OCI-LY7 (cell line): ENCODE data around the gene DNAJC1. TPM values are rescaled to one million over a fixed set of nuclear protein-coding genes. Genes with fewer than 3 reads are reported as not detected.

Experiments used
- BruUV-seq: library from RNA; stranded (reverse); fragments of 400-500 nt; replicated peaks from 2 replicates; lab custom pipeline; 2021; lab: Mats Ljungman, UMichigan
- CTCF ChIA-PET: fragments of 300-600 bp; sonication (Branson Sonifier 250); formaldehyde crosslinking; loops from one replicate; lab custom pipeline; 2022; ENCODE audit warnings: antibody characterized with exemption; ENCODE audit not compliant: unreplicated experiment; lab: Charles Lee
- POLR2A ChIA-PET: fragments of 300-600 bp; sonication (Branson Sonifier 250); formaldehyde crosslinking; loops from one replicate; lab custom pipeline; 2022; ENCODE audit warnings: antibody characterized with exemption; lab: Charles Lee
- DNase-seq: peaks from one replicate; pipeline ENCODE4 v3.0.0-alpha.2; 2015; ENCODE audit warnings: low spot score
- H2AFZ ChIP-seq: fragments of 200-600 bp; sonication (generic), shearing (Covaris generic); 2 replicates; pipeline ENCODE4 v1.6.1; 2014; ENCODE audit warnings: mild to moderate bottlenecking, antibody characterized with exemption, low read length, moderate library complexity
- H3K27ac ChIP-seq: fragments of 200-600 bp; sonication (generic); 2 replicates; pipeline ENCODE4 v1.5.1; 2014; ENCODE audit warnings: mixed run types, low read depth, mild to moderate bottlenecking, moderate library complexity, low read length, inconsistent platforms; ENCODE audit not compliant: poor library complexity, severe bottlenecking
- H3K36me3 ChIP-seq: fragments of 200-600 bp; sonication (generic); 2 replicates; pipeline ENCODE4 v1.6.1; 2014; ENCODE audit warnings: mild to moderate bottlenecking, antibody characterized with exemption, low read length, moderate library complexity, mixed read lengths; ENCODE audit not compliant: insufficient read depth
- H3K4me1 ChIP-seq: fragments of 200-600 bp; sonication (generic); 2 replicates; pipeline ENCODE4 v1.5.1; 2014; ENCODE audit warnings: mild to moderate bottlenecking, low read length; ENCODE audit not compliant: insufficient read depth, poor library complexity, severe bottlenecking
- H3K4me2 ChIP-seq: fragments of 200-600 bp; sonication (generic); 2 replicates; pipeline ENCODE4 v1.6.1; 2014; ENCODE audit warnings: mild to moderate bottlenecking, low read length
- H3K4me3 ChIP-seq: fragments of 200-600 bp; sonication (generic); 2 replicates; pipeline ENCODE4 v1.5.1; 2014; ENCODE audit warnings: mild to moderate bottlenecking, low read depth, low read length; ENCODE audit not compliant: poor library complexity, severe bottlenecking
- H3K79me2 ChIP-seq: fragments of 200-600 bp; sonication (generic); 2 replicates; pipeline ENCODE4 v1.6.1; 2016; ENCODE audit warnings: low read depth, mild to moderate bottlenecking, low read length, moderate library complexity, mixed read lengths; ENCODE audit not compliant: insufficient read depth
- H3K9me2 ChIP-seq: fragments of 200-600 bp; sonication (generic); 2 replicates; pipeline ENCODE4 v1.6.1; 2016; ENCODE audit warnings: mild to moderate bottlenecking, low read length, mixed read lengths; ENCODE audit not compliant: insufficient read depth
- H3K9me3 ChIP-seq: fragments of 200-600 bp; sonication (generic); 2 replicates; pipeline ENCODE4 v1.6.1; 2014; ENCODE audit warnings: mild to moderate bottlenecking, mixed run types, low read length, mixed read lengths
- H4K20me1 ChIP-seq: fragments of 200-600 bp; sonication (generic); 2 replicates; pipeline ENCODE4 v1.6.1; 2014; ENCODE audit warnings: mild to moderate bottlenecking, antibody characterized with exemption, low read length, moderate library complexity, mixed read lengths; ENCODE audit not compliant: insufficient read depth
- EZH2phosphoT487 ChIP-seq: fragments of 200-600 bp; sonication (generic); IDR thresholded peaks from 2 replicates; pipeline ENCODE4 v1.6.1; 2018; ENCODE audit warnings: low read depth, borderline replicate concordance, mild to moderate bottlenecking, mixed run types, antibody characterized with exemption, low read length, moderate library complexity, mixed read lengths
- intact Hi-C: fragments of 100-400 bp; cut with micrococcal nuclease; formaldehyde crosslinking; loops from one replicate; pipeline ENCODE4 v1.10.0; 2022; ENCODE audit not compliant: unreplicated experiment
- total RNA-seq, 2 experiments: library from RNA; depleted of rRNA in 1 of 2; stranded (reverse); fragments of >200 nt in 1 of 2; shearing (Covaris generic) in 1 of 2; gene quantifications; 2 replicates each; pipeline ENCODE4 v1.2.3, GENCODE V29; 2014 to 2022
- TF ChIP-seq, protein P1 (sequence below): fragments of 200-600 bp; sonication (generic); conservative IDR thresholded peaks from 2 replicates; pipeline ENCODE4 v1.5.1; 2014; ENCODE audit warnings: mild to moderate bottlenecking, antibody characterized with exemption, low read length, moderate library complexity, mixed read lengths

DNAJC1 gene
- total RNA-seq, 2 experiments from 2014 or later: 7.1 to 16.9 TPM

DNA sequence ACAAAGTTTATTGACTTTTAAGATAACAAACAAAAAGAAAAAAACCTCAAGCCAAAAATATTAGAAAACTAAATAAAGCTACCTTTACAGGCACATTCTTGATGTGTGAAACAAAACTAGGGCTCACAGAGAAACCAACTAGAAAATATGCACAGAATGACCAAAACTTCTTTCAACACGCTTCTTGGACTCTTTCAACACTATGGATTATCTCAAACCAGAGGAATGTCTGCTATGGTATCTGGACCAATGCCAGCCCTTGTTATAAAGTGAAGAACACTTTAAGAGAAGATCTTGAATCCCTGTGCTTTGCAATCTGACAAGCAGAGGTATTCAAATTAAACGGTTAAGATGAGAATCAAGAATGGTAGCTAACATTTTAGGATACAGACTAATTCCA is 76.6 kb downstream of the DNAJC1 start:
- H4K20me1 ChIP-seq: no peaks in the 10 kb centered on the region; the same call in 1 of the 2 replicates
- TF ChIP-seq, protein P1, sequence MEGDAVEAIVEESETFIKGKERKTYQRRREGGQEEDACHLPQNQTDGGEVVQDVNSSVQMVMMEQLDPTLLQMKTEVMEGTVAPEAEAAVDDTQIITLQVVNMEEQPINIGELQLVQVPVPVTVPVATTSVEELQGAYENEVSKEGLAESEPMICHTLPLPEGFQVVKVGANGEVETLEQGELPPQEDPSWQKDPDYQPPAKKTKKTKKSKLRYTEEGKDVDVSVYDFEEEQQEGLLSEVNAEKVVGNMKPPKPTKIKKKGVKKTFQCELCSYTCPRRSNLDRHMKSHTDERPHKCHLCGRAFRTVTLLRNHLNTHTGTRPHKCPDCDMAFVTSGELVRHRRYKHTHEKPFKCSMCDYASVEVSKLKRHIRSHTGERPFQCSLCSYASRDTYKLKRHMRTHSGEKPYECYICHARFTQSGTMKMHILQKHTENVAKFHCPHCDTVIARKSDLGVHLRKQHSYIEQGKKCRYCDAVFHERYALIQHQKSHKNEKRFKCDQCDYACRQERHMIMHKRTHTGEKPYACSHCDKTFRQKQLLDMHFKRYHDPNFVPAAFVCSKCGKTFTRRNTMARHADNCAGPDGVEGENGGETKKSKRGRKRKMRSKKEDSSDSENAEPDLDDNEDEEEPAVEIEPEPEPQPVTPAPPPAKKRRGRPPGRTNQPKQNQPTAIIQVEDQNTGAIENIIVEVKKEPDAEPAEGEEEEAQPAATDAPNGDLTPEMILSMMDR: no peak
- no peak for TF ChIP-seq EZH2phosphoT487
- H3K4me1 ChIP-seq: no peaks in the 10 kb centered on the region
- H3K9me2 ChIP-seq: no peaks in the 10 kb centered on the region
- H3K36me3 ChIP-seq: no peaks in the 10 kb centered on the region
- intact Hi-C loops: no loop called here
- no peaks in the 10 kb centered on the region for H3K79me2 ChIP-seq
- no peak overlapping the region for H3K27ac ChIP-seq
- H2AFZ ChIP-seq: no peak overlapping the region
- CTCF ChIA-PET: no interaction called here
- no TSS peak for BruUV-seq
- POLR2A ChIA-PET: no interaction called here
- H3K9me3 ChIP-seq: no peaks in the 10 kb centered on the region
- no peak overlapping the region for H3K4me3 ChIP-seq
- no peak overlapping the region for H3K4me2 ChIP-seq
- no peak for DNase-seq

DNA sequence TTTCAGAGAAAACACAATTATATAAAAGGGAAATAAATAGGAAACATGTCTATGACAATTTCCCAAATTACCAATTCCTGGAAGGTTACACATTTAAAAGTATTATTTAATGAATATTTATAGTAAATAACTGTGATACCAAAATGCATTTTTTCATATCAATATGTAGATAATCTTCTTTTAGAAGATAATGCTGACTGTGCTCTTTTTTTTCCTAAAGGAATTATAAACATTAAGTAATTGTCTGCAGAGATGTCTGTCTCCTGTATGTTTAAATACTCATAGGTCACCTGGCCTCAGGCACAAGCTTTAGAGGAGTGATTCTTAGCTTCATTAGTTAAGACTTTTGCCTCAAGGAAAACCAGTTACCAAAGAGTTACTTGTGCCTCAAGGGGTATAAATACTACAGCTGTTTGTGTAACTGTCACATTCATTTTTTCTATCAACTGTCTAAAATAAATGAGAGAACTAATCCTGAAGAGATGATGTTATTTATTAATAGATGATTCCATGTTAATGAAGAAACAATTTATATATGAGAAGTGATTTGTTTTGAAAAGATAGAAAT is 77.1 kb downstream of the DNAJC1 start:
- Histone ChIP-seq H3K36me3 (no peaks in the 10 kb centered on the region), H3K27ac (no peak overlapping the region), H3K4me3 (no peak overlapping the region), H3K4me2 (no peak overlapping the region), H4K20me1 (no peaks in the 10 kb centered on the region; the same call in 1 of the 2 replicates), H3K9me2 (no peaks in the 10 kb centered on the region), H3K4me1 (no peaks in the 10 kb centered on the region), H2AFZ (no peak overlapping the region), H3K79me2 (no peaks in the 10 kb centered on the region), H3K9me3 (no peaks in the 10 kb centered on the region)
- TF ChIP-seq EZH2phosphoT487: no peak
- TF ChIP-seq, protein P1: no peak
- no peak for DNase-seq
- BruUV-seq: no TSS peak
- POLR2A ChIA-PET: no interaction called here
- CTCF ChIA-PET: no interaction called here
- intact Hi-C loops: no loop called here

DNA sequence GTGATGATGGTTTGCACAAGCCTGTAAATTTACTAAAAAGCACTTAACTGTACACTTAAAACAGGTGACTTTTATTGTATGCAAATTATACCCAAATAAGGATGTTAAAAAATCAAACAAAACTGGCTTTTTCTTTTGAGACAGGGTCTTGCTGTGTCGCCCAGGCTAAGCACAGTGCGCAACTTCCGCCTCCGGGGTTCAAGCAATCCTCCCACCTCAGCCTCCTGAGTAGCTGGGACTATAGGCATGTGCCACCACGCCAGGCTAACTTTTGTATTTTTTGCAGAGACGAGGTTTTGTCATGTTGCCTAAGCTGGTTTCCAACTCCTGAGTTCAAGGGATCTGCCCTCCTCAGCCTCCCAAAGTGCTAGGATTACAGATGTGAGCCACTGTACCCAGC is 77.7 kb downstream of the DNAJC1 start:
- TF ChIP-seq, protein P1: no peak
- no peak for TF ChIP-seq EZH2phosphoT487
- Histone ChIP-seq H2AFZ (no peak overlapping the region), H3K9me2 (no peaks in the 10 kb centered on the region), H3K27ac (no peak overlapping the region), H3K4me1 (no peaks in the 10 kb centered on the region), H3K9me3 (no peaks in the 10 kb centered on the region), H4K20me1 (no peaks in the 10 kb centered on the region), H3K4me2 (no peak overlapping the region), H3K36me3 (no peaks in the 10 kb centered on the region), H3K79me2 (no peaks in the 10 kb centered on the region), H3K4me3 (no peak overlapping the region)
- DNase-seq: no peak
- BruUV-seq: no TSS peak
- ChIA-PET POLR2A (no interaction called here), CTCF (no interaction called here)
- intact Hi-C loops: no loop called here
